ENCODE data around the gene EPC1. TPM values are rescaled to one million over a fixed set of nuclear protein-coding genes. Genes with fewer than 3 reads are reported as not detected.

EPC1 gene
- total and polyA plus RNA-seq, 9 of the 15 experiments (the other 6 are each of a cell fraction or from before 2014, with no cell fraction given) = 7.0 to 43.6 (median 16.1) TPM

- TF ChIP-seq HMG20A (CRISPR knock-in tag; conservative IDR thresholded peaks at IDR 0.05) (no peak), HDAC2 (IDR thresholded peaks at IDR 0.05) (no peak), ZNF143 (CRISPR knock-in tag; IDR thresholded peaks at IDR 0.05) (no peak), PML (IDR thresholded peaks at IDR 0.05; ENCODE audit: low read length) (peak; percentile 30), BRD4 (IDR thresholded peaks at IDR 0.05) (peak; percentile 50; the same call in 1 of the 2 replicates), CBFB (CRISPR knock-in tag; IDR thresholded peaks at IDR 0.05) (no peak), IFI16 (CRISPR knock-in tag; IDR thresholded peaks at IDR 0.05) (no peak), ARNT (IDR thresholded peaks at IDR 0.05) (no peak; a peak in 1 of 4 replicates), MYC (IDR thresholded peaks at IDR 0.05; ENCODE audit: low read depth, low read length) (peak; percentile 30; the same call in 1 of the 2 replicates), MYC (CRISPR knock-in tag; IDR thresholded peaks at IDR 0.05; ENCODE audit: borderline replicate concordance, low read depth) (no peak), KAT8 (IDR thresholded peaks at IDR 0.05; ENCODE audit: low read depth) (peak; percentile 7; the same call in 1 of the 2 replicates), RBFOX2 (IDR thresholded peaks at IDR 0.05; ENCODE audit: low read depth, low read length) (peak; percentile 77), RAD51 (IDR thresholded peaks at IDR 0.05; ENCODE audit: borderline replicate concordance, low read depth) (no peak), ZNF324 (CRISPR knock-in tag; IDR thresholded peaks at IDR 0.05) (no peak), ZNF644 (tag; IDR thresholded peaks at IDR 0.05; ENCODE audit: low read depth) (peak; percentile 49; the same call in 1 of the 2 replicates), CXXC5 (CRISPR knock-in tag; IDR thresholded peaks at IDR 0.05) (peak; percentile 41), ZNF165 (CRISPR knock-in tag; IDR thresholded peaks at IDR 0.05; ENCODE audit: borderline replicate concordance) (no peak), NUFIP1 (IDR thresholded peaks at IDR 0.05; ENCODE audit: partially characterized antibody) (no peak), RBM14 (IDR thresholded peaks at IDR 0.05; ENCODE audit: borderline replicate concordance, insufficient read depth, low read depth, low read length) (no peak), USF2 (CRISPR knock-in tag; IDR thresholded peaks at IDR 0.05) (no peak), ZNF696 (CRISPR knock-in tag; conservative IDR thresholded peaks at IDR 0.05) (no peak), CHD1 (IDR thresholded peaks at IDR 0.05; ENCODE audit: low read length) (peak; percentile 84)
Measured at GRCh38 chr10:32378363-32379317, 31.7 kb upstream of the EPC1 start (continued).

All from K562 (cell line).